ENCODE results near the gene EFCAB6. TPM values are rescaled to one million over a fixed set of nuclear protein-coding genes. Genes with fewer than 3 reads are reported as not detected.

The EFCAB6 gene
- total and polyA plus RNA-seq, 2 of the 13 experiments (the other 11 are each of a cell fraction or from before 2014, with no cell fraction given): not detected

DNA sequence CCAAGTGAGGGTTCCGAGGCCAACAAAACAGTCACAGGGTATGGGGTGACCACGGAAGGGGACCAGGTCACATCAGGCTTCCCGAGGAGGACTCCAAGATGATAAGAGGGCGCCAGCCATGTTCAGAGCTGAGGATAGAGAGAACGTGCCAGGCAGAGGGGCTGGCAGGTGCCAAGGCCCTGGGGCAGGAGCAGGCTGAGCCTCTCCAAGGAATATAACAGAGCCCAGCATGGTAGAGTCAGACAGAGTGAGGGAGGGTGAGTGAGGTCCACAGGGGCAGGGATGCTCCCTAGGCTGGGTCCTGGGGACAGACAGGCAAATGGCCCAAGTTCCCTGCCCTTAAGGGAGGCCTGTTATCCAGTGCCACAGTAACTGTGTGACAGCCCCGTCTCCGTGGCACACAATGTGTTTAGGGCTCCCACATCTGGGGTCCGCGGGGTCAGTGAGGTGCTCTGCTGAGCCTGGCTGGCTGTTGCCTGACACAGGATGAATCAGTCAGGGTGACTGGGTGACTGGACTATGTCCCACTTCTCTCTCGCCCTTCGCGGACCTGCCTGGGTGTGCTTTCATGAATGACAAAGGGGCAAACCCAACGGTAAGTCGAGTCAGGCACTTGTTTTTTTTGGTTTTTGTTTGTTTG lies 295.0 kb downstream of the EFCAB6 start (continued):
- TF ChIP-seq, protein P1, sequence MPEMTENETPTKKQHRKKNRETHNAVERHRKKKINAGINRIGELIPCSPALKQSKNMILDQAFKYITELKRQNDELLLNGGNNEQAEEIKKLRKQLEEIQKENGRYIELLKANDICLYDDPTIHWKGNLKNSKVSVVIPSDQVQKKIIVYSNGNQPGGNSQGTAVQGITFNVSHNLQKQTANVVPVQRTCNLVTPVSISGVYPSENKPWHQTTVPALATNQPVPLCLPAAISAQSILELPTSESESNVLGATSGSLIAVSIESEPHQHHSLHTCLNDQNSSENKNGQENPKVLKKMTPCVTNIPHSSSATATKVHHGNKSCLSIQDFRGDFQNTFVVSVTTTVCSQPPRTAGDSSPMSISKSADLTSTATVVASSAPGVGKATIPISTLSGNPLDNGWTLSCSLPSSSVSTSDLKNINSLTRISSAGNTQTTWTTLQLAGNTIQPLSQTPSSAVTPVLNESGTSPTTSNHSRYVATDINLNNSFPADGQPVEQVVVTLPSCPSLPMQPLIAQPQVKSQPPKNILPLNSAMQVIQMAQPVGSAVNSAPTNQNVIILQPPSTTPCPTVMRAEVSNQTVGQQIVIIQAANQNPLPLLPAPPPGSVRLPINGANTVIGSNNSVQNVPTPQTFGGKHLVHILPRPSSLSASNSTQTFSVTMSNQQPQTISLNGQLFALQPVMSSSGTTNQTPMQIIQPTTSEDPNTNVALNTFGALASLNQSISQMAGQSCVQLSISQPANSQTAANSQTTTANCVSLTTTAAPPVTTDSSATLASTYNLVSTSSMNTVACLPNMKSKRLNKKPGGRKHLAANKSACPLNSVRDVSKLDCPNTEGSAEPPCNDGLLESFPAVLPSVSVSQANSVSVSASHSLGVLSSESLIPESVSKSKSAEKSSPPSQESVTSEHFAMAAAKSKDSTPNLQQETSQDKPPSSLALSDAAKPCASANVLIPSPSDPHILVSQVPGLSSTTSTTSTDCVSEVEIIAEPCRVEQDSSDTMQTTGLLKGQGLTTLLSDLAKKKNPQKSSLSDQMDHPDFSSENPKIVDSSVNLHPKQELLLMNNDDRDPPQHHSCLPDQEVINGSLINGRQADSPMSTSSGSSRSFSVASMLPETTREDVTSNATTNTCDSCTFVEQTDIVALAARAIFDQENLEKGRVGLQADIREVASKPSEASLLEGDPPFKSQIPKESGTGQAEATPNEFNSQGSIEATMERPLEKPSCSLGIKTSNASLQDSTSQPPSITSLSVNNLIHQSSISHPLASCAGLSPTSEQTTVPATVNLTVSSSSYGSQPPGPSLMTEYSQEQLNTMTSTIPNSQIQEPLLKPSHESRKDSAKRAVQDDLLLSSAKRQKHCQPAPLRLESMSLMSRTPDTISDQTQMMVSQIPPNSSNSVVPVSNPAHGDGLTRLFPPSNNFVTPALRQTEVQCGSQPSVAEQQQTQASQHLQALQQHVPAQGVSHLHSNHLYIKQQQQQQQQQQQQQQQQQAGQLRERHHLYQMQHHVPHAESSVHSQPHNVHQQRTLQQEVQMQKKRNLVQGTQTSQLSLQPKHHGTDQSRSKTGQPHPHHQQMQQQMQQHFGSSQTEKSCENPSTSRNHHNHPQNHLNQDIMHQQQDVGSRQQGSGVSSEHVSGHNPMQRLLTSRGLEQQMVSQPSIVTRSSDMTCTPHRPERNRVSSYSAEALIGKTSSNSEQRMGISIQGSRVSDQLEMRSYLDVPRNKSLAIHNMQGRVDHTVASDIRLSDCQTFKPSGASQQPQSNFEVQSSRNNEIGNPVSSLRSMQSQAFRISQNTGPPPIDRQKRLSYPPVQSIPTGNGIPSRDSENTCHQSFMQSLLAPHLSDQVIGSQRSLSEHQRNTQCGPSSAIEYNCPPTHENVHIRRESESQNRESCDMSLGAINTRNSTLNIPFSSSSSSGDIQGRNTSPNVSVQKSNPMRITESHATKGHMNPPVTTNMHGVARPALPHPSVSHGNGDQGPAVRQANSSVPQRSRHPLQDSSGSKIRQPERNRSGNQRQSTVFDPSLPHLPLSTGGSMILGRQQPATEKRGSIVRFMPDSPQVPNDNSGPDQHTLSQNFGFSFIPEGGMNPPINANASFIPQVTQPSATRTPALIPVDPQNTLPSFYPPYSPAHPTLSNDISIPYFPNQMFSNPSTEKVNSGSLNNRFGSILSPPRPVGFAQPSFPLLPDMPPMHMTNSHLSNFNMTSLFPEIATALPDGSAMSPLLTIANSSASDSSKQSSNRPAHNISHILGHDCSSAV (CRISPR knock-in tag; IDR thresholded peaks at IDR 0.05; ENCODE audit: borderline replicate concordance): no peak
- TF ChIP-seq HNRNPH1 (optimal IDR thresholded peaks at IDR 0.05; ENCODE audit: low read depth, low read length) (no peak), ZNF672 (CRISPR knock-in tag; IDR thresholded peaks at IDR 0.05) (no peak), ZNF792 (CRISPR knock-in tag; IDR thresholded peaks at IDR 0.05) (no peak), PCBP1 (IDR thresholded peaks at IDR 0.05; ENCODE audit: borderline replicate concordance, low read depth, low read length) (no peak), WIZ (CRISPR knock-in tag; IDR thresholded peaks at IDR 0.05) (no peak), ZNF207 (IDR thresholded peaks at IDR 0.05; ENCODE audit: borderline replicate concordance) (no peak)

All from HepG2 (cell line).